WTC11 (cell line): ENCODE measurements around the gene DTNBP1.

ENCODE experiments used
- CTCF ChIP-seq: fragments of 200-600 bp; IDR thresholded peaks from 2 replicates; pipeline ENCODE4 v1.8.0; 2022; ENCODE audit warnings: antibody characterized with exemption
- NFE2L1 ChIP-seq: sonication (generic); formaldehyde crosslinking; IDR thresholded peaks from 2 replicates; pipeline ENCODE4 v1.8.1; 2023; ENCODE audit warnings: missing genetic modification reagents
- NR3C1 ChIP-seq: sonication (generic); formaldehyde crosslinking; conservative IDR thresholded peaks from 2 replicates; pipeline ENCODE4 v1.8.1; 2023; ENCODE audit warnings: low read depth, mild to moderate bottlenecking, missing genetic modification reagents
- USF2 ChIP-seq: sonication (generic); formaldehyde crosslinking; IDR thresholded peaks from 2 replicates; pipeline ENCODE4 v1.8.1; 2023; ENCODE audit warnings: mild to moderate bottlenecking, missing genetic modification reagents, moderate library complexity
- TF ChIP-seq, protein P1 (sequence below): sonication (generic); formaldehyde crosslinking; IDR thresholded peaks from 2 replicates; pipeline ENCODE4 v1.8.0; 2022; ENCODE audit warnings: mild to moderate bottlenecking, missing genetic modification reagents

DNA sequence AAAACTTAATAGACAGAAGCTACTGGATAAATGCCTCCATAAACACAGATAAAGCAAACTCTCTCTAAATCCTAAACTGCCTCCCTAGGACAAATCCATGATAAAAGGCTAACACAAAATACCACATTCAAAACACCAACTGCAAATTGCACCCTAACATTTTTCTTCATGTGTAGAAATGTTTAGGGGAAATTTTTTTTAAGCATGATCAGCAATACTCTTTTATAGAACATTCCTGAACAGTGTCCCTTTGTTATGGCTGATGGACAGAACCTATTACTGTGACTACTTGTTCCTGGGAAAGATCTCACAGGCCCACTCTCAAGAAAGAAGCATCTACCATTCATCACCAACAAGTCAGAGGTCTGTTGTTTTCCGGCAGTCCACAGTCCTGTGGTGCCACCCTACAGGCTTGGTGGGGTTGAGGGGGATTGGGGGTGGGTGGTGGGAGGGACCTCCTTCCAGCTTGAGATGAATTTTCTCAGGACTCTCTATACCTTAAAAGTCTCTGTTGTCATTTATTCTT lies 64.5 kb downstream of the DTNBP1 start:
- TF ChIP-seq CTCF: no peak
- TF ChIP-seq, protein P1, sequence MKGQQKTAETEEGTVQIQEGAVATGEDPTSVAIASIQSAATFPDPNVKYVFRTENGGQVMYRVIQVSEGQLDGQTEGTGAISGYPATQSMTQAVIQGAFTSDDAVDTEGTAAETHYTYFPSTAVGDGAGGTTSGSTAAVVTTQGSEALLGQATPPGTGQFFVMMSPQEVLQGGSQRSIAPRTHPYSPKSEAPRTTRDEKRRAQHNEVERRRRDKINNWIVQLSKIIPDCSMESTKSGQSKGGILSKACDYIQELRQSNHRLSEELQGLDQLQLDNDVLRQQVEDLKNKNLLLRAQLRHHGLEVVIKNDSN (CRISPR knock-in tag): no peak
- TF ChIP-seq USF2 (CRISPR knock-in tag): no peak
- no peak for TF ChIP-seq NFE2L1 (CRISPR knock-in tag)
- no peak for TF ChIP-seq NR3C1
